ENCODE results near the gene PDE4B.

DNA sequence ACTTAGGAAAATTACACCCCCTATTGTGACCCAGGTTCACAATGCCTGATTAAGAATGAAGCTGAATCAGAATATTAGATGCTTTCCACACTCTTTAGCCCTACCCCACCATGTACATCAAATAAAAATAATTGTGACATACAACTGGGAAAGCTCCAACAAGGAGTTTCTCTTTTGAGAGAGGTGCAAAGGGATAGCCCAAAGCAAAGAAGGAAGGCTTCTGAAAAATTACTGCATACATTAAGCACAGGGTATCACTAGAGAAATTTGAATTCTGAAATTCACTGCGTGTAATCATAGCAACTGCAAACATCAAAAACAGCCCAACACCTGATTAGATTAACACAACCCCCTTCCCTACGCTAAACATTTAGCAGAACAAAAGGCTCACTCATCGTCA lies 34.1 kb downstream of the PDE4B start:
- TF ChIP-seq, protein P1, sequence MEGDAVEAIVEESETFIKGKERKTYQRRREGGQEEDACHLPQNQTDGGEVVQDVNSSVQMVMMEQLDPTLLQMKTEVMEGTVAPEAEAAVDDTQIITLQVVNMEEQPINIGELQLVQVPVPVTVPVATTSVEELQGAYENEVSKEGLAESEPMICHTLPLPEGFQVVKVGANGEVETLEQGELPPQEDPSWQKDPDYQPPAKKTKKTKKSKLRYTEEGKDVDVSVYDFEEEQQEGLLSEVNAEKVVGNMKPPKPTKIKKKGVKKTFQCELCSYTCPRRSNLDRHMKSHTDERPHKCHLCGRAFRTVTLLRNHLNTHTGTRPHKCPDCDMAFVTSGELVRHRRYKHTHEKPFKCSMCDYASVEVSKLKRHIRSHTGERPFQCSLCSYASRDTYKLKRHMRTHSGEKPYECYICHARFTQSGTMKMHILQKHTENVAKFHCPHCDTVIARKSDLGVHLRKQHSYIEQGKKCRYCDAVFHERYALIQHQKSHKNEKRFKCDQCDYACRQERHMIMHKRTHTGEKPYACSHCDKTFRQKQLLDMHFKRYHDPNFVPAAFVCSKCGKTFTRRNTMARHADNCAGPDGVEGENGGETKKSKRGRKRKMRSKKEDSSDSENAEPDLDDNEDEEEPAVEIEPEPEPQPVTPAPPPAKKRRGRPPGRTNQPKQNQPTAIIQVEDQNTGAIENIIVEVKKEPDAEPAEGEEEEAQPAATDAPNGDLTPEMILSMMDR (IDR thresholded peaks at IDR 0.05; ENCODE audit: poor library complexity, severe bottlenecking), result no peak
- TF ChIP-seq EP300 (conservative IDR thresholded peaks at IDR 0.05; ENCODE audit: poor library complexity, severe bottlenecking) (no peak), MXI1 (conservative IDR thresholded peaks at IDR 0.05; ENCODE audit: poor library complexity, severe bottlenecking) (no peak), EZH2 (IDR thresholded peaks at IDR 0.05; ENCODE audit: borderline replicate concordance, insufficient read depth, low read length, poor library complexity, severe bottlenecking) (no peak), TAF1 (IDR thresholded peaks at IDR 0.05; ENCODE audit: low read depth) (no peak), POLR2AphosphoS5 (IDR thresholded peaks at IDR 0.05) (no peak)
- TF ChIP-seq, protein P2, sequence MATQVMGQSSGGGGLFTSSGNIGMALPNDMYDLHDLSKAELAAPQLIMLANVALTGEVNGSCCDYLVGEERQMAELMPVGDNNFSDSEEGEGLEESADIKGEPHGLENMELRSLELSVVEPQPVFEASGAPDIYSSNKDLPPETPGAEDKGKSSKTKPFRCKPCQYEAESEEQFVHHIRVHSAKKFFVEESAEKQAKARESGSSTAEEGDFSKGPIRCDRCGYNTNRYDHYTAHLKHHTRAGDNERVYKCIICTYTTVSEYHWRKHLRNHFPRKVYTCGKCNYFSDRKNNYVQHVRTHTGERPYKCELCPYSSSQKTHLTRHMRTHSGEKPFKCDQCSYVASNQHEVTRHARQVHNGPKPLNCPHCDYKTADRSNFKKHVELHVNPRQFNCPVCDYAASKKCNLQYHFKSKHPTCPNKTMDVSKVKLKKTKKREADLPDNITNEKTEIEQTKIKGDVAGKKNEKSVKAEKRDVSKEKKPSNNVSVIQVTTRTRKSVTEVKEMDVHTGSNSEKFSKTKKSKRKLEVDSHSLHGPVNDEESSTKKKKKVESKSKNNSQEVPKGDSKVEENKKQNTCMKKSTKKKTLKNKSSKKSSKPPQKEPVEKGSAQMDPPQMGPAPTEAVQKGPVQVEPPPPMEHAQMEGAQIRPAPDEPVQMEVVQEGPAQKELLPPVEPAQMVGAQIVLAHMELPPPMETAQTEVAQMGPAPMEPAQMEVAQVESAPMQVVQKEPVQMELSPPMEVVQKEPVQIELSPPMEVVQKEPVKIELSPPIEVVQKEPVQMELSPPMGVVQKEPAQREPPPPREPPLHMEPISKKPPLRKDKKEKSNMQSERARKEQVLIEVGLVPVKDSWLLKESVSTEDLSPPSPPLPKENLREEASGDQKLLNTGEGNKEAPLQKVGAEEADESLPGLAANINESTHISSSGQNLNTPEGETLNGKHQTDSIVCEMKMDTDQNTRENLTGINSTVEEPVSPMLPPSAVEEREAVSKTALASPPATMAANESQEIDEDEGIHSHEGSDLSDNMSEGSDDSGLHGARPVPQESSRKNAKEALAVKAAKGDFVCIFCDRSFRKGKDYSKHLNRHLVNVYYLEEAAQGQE (IDR thresholded peaks at IDR 0.05; ENCODE audit: borderline replicate concordance), result no peak

All from neural cell (in vitro differentiated cells).